Retinal pigment epithelial cell (primary cell): ENCODE data around the gene SLC19A2.

ENCODE experiments used
- DNase-seq: peaks from one replicate; pipeline ENCODE4 v3.0.0-alpha.2; 2010; ENCODE audit warnings: low read depth
- H3K4me3 ChIP-seq: 2 replicates; pipeline ENCODE4 v1.5.1; 2011; ENCODE audit warnings: mild to moderate bottlenecking, low read length, control low read depth, moderate library complexity
- TF ChIP-seq, protein P1 (sequence below): conservative IDR thresholded peaks from 2 replicates; pipeline ENCODE4 v1.5.1; 2011; ENCODE audit warnings: low read depth, low read length, control low read depth, inconsistent platforms

SLC19A2 gene

GRCh38 chr1:169517558-169518186 is 31.9 kb upstream of the SLC19A2 start:
- TF ChIP-seq, protein P1, sequence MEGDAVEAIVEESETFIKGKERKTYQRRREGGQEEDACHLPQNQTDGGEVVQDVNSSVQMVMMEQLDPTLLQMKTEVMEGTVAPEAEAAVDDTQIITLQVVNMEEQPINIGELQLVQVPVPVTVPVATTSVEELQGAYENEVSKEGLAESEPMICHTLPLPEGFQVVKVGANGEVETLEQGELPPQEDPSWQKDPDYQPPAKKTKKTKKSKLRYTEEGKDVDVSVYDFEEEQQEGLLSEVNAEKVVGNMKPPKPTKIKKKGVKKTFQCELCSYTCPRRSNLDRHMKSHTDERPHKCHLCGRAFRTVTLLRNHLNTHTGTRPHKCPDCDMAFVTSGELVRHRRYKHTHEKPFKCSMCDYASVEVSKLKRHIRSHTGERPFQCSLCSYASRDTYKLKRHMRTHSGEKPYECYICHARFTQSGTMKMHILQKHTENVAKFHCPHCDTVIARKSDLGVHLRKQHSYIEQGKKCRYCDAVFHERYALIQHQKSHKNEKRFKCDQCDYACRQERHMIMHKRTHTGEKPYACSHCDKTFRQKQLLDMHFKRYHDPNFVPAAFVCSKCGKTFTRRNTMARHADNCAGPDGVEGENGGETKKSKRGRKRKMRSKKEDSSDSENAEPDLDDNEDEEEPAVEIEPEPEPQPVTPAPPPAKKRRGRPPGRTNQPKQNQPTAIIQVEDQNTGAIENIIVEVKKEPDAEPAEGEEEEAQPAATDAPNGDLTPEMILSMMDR: no peak
- H3K4me3 ChIP-seq: no peak overlapping the region
- DNase-seq: no peak

GRCh38 chr1:169515641-169516040 is 29.9 kb upstream of the SLC19A2 start:
- no peak overlapping the region for H3K4me3 ChIP-seq
- TF ChIP-seq, protein P1: no peak
- DNase-seq: no peak

DNA sequence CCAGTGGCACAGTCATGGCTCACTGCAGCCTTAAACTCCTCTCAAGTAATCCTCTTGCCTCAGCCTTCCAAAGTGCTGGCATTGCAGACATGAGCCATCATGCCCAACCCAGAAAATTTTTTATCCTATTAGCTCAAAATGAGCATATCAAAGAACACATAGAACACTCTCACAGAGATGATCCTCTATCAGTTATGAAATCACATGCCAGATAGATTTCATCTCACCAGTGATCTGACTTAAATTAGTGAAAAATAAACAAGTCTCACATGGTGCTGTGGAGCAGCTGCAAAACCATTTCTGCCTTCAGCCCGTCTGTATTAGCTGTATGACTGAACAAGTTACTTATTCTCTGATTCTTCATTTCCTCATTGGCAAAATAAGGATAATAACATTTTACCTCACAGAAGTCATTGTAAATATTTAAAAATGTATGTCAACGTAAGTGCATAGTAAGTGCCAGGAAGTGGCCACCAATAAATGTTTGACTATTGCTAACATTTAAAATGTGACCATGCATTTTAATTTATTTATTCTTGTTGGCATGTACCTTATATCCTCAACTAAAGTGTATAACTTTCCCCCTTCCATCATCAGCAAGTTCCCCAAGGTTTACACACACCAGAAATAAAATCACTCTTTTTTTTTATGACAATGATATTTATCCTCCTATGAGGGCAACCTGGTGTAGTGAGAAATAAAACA is 29.0 kb upstream of the SLC19A2 start:
- TF ChIP-seq, protein P1: no peak
- H3K4me3 ChIP-seq: no peak overlapping the region
- no peak for DNase-seq

DNA sequence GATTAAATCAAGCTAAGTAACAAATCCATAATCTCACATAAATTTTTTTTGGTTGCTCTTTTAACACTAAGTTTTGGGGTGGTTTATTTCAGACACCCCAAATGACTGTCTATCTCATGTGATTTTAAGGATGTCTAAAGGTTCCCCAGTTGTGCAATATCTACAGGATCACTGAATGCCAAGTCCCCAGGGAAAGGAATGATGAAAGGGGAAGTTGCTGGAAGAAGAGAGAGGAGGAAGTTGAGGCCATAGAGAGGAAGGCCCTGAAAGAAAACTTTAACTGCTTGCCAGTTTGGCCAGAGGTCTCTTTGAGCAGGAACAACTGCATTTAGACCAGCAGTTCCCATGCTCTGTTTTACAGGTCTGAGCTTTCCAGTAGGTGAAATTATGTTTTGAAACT is 27.5 kb upstream of the SLC19A2 start:
- H3K4me3 ChIP-seq: no peak overlapping the region
- no peak for DNase-seq
- TF ChIP-seq, protein P1: no peak

- no peak overlapping the region for H3K4me3 ChIP-seq
- TF ChIP-seq, protein P1: no peak
- peak; percentile 41 for DNase-seq
These were observed 25.7 kb upstream of the SLC19A2 start for GRCh38 chr1:169511316-169512005.

DNA sequence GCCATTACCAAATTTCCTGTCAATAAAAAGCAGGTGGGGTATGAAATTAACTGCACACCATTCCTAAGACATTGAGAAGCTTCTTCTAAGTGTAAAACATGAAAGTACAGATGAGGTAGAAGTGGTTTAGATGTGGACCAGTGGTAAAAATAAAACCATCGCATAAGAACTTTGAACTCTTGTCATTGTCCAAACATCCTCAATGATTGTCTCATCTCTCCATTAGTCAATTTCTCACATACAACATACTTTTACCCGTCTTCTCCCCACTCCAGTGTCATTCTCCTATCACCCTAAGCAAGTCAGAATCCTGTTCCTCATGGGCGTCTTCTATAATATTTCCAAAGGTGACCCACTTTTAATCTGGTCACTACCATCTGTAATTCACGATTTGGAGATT is 24.3 kb upstream of the SLC19A2 start:
- DNase-seq: no peak
- TF ChIP-seq, protein P1: no peak

GRCh38 chr1:169509354-169509753 is 23.6 kb upstream of the SLC19A2 start:
- no peak for DNase-seq
- TF ChIP-seq, protein P1: no peak
- H3K4me3 ChIP-seq: no peak overlapping the region

More for the DNA sequence above, 24.3 kb upstream of the SLC19A2 start:
- H3K4me3 ChIP-seq: no peak overlapping the region
